IPS DF 4.7 (cell line): ENCODE results near the gene OTX1.

ENCODE experiments used
- DNase-seq: peaks from one replicate; pipeline ENCODE4 v3.0.0-alpha.2; 2013; ENCODE audit warnings: low spot score; ENCODE audit errors: extremely low read depth

The OTX1 gene

DNA sequence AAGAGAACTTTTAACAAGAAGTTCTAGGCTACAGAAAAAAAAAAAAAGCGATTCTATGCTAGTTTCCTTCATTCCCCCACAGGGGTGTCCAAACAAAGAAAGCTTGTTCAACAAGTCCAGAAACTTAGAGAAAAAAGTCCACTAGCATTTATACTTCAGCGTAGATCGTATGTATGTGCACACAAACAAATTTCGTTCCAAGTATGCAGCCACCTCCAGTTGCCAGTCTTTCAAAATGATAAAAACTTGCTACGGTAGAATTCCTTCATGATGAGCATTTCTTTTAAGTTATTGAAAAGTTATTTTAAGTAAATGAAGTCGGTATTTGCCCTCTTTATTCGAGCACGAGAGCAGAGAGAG, 3.7 kb upstream of the OTX1 start:
- DNase-seq, result no peak

DNA sequence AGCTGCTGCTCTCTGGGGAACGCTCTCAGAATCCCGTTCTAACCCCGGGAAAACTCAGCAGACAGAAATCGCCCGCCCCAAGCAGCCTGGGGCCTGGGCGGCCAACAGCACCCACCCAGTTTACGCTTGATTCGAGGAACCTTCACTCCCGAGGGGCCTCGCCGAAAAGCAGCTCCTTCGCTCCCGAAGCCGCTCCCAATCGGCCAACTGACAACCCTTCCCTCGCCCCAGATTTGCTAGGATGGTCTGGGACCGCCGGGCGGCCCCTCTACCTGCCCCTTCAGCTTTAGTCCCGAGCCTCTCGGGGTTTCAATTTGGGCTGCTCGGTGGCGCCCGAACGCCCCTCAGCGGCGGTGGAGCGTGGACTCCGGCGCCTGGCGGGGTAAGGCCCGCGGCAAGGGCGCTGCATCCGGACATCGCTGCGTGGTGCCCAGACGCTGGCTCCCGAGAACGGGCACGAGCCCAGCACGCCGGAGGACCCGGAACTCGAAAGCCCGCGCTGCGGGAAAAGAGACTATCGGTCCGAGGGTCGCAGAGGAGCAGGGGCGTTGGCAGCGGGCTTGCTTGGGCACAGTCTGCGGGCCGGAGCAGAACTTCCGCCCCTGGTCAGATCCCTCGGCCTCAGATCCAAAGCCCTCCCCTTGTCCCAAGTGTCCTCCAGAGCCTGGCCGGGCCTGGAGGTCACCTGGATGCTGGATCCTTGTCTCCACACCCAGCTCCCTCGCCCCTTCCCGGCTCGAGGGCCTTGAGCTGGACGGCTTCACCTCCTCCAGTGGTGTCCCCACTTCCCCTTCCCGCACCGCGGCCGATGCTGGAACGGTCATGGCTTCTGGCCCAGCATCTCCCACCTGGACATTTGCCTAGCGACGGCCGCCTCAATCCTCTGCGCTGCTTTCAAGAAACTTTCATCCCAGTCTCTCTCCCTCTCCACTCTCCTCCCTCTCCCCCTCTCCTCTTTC, 3.0 kb upstream of the OTX1 start:
- DNase-seq, result no peak

DNA sequence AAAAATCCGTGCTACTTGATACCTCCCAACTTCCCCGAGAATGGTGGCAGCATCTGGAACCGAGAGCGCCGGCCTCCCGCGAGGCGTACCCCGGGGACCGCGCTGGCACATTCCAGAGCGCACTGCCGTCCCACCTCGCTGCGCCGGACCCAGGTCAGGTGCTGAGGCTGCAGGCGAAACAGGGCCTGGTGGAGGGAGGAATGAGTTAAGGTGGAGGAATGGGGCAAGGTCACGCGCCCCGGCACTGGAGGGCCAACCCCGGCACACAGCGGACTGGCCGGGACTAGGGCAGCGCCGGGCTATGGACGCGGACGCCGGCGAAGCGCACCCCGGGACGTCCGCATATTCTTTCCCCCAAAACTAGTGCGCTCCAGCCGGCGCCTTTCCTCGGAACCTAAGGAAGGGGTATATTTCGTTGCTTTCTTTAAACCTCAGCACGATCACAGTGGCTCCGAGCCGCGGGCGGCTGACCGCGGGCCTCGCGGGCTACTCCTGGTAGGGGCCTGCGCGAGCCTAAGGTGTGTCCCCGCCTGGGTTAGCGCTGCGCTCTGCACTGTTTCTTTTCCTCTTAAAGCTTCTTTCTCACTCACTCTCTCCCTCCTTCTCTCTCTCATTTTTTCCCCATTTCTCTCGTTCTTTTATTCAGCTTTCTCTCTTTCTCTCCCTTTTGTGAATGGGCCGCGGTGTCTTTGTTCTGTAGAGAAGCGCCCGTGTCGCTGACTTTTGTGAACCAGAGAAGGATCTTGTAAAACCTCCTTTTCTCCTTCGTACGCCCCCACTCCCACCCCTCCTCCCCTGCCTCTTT, 2.1 kb upstream of the OTX1 start:
- no peak for DNase-seq

DNA sequence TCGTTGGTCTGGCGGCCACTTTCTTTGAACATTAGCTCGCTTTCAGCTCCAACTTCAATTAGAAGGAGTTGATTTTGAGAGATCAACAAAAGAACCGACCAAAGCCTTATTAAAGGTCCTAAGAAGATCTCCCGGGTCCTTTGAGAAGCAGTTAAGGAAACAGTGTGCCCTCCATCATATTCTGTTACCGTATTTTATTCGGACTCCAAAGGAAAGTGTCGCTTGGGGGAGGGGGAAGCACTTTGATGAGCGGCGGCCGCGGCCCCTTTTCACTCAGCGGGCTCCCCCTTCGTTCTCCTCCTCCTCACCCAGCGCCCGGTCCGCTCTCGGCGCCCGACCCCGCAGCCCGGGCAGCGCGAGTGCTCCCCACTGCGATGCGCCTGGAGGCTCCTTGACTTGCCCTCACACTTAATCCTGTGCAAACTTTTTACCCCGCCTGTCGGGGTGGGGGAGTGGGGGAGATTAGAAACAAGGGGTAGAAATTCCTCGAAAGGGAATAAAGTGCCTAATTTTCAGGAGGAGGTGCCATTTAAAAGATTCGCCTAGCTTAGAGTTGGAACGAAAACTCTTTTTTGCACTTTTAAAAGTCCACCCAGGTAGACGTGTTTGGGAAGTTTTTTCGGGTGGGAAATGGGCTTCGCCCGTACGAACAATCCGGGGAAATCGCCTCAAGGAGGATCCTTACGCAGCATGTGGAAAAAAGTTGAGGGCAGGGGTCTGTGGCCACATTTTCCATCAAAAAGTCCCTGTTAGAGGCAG, 1.2 kb upstream of the OTX1 start:
- no peak for DNase-seq

DNA sequence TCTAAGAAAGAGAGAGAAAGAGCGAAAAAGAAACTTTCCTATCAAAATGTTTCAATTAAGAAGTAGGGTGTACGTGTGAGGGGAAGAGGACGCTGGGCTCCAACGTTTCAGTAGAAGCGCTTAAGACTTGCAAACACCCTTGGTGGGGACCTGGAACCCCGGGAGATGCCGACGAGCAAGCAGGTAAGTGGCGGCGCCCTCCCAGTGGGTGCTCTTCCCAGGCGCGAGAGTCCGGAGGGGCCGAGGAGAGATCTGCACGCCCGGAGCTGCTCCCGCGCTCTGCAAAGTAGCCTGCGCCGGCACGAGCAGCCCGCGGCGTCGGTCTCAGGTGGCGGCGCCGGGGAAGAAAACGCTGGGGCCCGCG, 678 bp upstream of the OTX1 start:
- no peak for DNase-seq

DNA sequence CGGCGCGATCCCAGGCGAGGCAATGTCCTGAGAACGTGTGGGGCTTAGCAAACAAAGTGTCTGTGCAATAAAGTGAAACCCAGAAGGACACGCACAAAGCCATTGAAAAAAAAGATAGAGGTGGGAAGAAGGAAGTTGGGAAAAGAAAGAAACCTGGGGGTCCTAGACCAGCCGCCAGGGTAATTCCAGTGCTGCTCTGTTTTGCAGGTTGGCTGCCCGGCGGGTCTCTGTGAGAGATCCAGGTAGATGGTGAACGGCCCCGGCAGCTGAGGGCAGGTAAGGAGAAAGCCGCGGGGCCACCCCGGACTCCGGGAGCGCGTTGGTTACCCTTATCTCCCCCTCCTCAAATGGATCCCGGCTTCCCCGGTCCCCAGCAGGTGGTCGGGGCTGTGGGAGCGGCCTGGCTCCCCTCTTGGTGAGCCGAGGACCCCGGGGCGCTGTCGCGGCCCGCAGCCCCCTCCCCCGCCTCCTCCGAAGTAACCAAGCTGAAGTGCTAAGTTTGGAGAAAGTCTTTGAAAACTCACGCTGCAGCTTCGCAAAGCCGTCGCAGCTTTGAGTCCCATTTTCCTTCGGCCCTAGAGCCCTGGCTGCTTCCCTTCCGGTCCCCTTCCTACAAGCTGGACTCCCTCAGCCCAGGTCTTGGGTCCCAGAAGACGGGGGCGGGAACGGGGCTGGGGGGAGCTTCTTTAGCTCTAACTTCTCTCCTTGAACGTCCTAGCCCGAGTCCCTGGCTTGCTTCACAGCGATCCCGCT, 588 bp downstream of the OTX1 start:
- no peak for DNase-seq

DNA sequence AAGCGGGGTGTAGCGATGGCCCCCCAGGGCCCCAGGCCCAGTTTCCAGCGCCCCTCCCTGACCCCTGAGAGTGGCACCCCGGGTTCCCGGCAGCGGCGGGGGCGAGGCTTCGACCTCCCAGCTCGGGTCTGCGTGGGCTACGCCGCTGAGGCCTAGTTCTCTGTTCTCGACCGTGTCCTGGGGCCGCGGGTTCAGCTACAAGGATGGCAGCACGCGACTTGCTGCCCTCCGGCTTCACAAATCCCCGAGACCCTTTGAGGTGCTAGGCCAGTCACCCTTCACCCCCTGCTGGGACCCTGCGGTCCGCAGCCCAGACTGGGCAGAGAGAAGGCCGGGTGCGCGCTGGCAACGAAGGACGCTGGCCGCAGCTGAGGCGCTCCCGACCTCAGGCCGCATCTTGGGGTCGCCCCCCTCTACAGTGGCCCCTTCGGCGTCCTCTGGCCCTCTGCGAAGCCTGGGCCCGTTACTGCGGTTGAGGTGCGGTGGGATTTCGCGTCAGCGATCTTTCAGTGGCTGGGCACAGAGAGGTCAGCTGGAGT, 1.2 kb downstream of the OTX1 start:
- DNase-seq, result no peak

DNA sequence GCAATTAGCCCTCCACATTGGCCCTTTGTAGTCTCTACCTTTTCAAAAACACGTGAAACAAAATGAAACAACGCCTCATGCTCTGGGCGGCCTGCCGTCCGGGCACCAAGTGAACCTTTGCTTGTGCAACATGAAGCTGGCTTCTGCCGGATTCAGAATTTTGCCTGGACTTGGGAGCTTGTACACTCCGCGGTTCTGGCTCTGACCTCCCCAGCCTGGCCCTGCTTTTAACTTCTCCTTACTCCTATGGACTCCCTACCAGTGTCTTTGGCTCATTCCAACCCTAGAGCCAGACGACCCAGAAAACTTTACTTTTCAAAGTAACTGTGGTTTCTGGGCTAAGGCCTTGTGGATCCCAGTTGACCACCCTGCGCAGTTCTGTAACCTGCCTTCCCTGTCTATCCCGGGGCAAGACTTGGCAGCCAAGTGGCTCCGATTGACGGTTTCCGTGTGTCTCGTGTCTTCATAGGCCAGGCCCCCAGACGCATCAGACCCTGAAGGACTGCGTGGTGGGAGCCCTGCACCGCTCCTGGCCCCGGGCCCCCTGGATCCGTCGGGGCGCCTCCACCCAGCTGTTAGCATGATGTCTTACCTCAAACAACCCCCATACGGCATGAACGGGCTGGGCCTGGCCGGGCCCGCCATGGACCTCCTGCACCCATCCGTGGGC, 1.9 kb downstream of the OTX1 start:
- no peak for DNase-seq

DNA sequence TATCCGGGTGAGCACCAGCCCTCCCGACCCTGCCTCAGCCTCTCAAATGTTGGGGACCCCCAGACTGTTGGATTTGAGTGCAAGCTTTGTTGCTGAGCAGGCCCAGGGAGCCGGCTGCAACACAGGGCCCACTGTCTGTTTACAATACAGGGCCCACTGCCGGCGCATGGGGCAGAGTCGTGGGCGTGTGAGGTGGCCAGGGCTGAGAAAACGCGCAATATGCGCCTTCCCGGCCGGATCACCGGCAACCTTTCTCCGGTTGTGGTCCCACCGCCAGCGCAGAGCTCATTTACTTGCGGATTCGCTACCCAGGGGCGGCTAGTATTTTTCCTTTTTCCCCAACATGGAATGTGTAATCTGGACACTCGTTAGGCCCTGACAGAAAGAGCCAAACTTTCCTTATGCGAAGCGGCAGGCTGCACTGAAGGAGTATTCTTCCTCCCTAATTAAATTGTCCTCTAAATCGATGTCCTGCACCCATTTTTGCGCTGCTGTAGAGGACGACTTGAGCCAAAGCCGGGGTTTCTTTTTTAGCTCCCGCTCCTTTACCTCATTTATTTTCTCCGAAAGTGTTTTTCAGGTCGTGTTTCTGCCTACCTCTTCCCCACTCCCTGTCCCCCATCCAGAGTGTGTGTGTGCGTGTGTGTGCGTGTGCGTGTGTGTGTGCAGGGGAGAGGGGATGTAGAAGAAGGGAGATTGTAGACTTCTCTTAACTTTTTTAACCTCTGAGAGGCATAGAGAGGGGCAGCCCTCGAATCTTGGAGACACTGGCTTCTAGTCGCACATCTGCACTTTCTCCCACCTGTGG, 2.7 kb downstream of the OTX1 start:
- no peak for DNase-seq

DNA sequence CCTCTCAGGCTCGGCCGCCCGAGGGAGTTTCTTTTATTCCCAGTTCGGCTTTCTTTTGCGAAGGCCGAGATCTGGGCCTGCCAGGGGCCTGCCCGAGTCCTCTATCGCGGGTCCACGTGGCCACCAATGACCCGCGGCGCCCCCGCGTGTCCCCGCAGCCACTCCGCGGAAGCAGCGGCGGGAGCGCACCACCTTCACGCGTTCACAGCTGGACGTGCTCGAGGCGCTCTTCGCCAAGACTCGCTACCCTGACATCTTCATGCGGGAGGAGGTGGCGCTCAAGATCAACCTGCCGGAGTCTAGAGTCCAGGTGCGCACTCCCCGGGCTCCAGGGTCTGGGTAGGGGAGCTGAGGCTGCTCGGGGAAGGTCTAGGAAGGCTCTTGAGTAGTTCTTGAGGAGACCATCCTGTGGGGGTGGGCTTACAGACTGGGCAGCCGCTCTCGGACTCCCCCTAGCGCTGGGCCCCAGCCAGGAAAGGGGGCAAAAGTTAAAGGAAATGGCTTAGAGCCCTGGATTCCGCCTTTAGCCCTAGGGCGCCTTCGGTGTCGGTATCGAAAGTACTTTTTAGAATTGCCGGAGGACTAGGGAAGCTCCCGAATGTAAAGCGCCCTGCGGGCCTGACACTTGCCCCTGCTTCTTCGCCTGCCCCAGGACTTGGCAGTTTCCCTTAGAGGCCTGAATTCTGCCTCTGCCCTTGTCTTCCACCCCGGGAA, 3.4 kb downstream of the OTX1 start:
- no peak for DNase-seq

DNA sequence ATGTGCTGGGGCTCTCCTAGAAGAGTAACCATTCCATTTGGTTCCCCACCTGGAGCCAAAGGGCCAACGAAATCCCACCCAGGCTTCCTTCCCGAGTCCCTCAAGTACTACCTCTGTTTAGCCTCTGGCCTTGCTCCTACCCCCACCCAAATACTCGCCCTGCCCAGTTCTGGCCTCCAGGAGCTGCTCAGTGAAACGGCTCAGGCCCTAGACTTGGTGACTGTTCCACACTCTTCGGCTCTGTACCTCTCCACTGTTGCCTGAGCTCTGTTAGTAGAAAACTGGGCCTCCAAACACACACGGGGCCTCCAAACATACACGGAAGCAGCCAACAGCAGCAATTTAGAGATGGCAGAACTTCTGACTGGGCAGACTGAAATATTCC, 4.2 kb downstream of the OTX1 start:
- DNase-seq, result no peak

DNA sequence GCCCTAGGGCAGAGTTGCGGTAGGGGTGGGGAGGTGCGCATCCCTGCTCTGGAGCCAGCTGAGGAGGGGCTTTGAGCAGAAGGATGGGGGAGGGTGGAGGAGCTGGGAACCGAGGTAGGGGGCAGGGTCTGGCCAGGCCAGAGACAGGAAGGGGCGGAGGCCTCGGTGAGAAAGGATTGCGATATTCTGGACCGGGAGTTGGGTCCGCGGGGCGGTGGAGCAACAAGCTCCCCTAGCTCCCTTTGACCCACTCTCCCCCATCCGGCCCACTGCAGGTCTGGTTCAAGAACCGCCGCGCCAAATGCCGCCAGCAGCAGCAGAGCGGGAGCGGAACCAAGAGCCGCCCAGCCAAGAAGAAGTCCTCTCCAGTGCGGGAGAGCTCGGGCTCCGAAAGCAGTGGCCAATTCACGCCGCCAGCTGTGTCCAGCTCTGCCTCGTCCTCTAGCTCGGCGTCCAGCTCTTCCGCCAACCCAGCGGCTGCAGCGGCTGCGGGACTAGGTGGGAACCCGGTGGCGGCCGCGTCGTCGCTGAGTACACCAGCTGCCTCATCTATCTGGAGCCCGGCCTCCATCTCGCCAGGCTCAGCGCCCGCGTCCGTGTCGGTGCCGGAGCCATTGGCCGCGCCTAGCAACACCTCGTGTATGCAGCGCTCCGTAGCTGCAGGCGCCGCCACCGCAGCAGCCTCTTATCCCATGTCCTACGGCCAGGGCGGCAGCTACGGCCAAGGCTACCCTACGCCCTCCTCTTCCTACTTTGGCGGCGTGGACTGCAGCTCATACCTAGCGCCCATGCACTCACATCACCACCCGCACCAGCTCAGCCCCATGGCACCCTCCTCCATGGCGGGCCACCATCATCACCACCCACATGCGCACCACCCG, 4.8 kb downstream of the OTX1 start:
- no peak for DNase-seq

DNA sequence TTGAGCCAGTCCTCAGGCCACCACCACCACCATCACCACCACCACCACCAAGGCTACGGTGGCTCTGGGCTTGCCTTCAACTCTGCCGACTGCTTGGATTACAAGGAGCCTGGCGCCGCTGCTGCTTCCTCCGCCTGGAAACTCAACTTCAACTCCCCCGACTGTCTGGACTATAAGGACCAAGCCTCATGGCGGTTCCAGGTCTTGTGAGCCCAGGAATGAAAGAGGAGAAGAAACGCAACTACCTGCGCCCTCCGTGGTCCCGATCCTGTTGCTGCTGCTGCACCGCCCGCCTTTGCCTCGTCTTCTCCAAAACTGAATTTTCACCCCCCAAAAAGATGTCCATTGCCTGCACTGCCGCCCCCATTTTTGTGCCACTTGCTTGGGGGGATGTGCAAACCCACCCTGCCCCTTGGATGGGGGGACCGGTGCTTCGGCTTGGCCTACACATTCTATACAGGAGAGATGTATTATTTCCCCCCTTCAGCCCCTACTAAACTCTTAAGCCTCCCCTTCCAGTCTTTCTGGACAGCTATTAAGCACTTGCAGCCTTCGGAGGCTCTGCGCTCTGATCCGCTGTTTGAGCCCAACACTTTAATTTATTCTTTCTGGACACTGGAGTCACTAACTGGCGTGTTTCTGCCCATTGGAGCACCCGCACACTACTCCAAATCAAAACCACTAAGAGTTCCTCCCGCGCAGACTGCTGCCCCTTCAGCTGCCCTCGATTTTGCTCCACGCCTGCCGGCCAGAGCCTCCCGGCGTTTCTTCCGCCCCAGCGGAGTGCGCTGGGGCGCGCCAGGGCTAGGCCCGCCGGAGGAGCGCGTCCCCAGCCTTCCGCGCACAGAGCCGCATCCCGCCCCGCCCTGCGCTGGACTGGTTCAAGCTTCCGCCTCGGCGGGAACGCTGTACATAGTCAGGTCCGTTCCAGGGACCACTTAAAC, 5.7 kb downstream of the OTX1 start:
- DNase-seq, result no peak

DNA sequence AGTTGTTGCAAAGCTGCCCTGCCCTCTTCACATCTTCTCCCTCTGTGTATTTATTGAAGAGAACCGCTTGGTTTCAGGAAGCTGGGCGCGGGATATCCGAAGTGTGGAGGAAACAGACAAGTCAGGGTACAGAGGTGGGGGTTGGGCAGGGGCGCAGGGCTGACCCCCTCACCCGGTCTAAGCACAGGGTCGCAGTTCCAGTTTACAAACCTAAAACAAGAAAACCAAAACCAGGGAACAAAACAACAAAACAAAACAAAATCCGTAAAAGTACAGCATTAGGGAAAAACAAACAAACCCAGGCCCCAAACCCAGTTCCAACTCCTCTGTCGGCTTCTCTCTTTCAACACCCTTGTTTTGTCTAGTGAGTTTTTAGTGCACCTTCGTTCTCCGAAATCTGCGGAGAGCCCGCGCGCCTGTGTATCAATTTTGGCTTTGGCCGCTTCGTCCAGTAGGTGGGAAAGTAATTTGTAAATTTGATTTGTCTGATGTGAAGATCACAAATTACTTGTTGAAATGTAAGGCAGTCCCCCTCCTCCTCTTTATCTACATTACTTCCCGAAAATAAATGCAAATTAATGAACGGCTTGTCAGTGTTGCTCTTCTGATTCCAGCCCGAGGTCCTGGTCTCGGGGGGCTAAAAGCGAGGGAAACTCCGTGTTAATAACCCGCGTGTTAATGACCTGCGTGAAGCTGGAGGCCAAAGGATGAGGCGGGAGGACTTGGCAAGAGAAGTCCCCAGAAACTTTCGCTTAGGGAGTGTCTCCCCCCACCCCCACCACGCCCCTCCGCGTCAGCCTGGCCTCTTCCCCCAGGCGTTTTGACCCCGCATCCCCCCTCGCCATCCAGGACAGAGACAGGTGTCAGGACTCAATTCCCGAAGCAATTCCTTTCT, 6.9 kb downstream of the OTX1 start:
- DNase-seq, result no peak

DNA sequence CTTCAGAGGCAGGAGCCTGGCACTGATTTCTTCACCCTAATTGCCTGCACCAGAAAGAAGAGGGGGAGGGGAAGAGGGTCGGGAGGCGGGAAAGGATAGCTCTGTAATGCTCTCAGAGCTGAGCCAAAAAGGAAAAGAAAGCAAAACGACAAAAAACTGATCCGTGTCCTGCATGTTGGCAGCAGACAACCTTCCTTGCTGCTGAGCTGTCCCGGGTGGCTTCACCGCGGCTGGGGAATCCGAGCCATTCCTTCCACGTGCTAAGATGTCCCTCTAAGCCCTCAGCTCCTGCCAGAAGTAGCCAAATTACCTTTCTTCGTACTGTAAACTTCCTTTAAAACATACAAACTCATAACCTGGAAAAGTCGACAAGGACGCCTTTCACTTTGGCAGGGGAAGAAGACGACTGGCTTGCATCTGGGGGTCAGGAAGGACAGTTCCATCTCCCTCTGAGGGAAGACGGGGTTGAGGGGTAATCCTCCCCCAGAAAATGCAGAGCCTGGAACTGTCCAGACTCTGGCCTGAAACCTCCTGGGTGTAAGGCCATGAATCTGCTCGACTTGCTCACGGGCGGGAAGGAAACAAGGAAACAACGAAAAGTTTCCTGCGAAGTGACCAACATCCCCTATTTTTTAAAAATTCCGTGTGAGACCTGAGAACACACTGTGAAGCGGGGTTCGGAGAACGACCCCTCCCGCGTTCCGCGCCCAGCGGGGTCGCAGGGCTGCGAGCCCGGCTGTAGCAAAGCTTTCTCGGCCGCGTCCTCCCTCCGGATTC, 7.7 kb downstream of the OTX1 start:
- DNase-seq, result no peak
